Adipocyte (in vitro differentiated cells): ENCODE measurements around the gene SLC25A40.
"Not testable (repeated sequence)": the region's sequence is repeated elsewhere in the genome, so short reads cannot be mapped to it uniquely, and the experiment has no call there.

Experiments used
- DNase-seq: peaks from one replicate; pipeline ENCODE4 v3.0.0-alpha.2; 2015; ENCODE audit warnings: low read depth
- H3K27me3 ChIP-seq: replicated peaks from 2 replicates; pipeline ENCODE4 v1.7.0; 2013; ENCODE audit warnings: mild to moderate bottlenecking, low read length, moderate library complexity; ENCODE audit not compliant: control insufficient read depth, insufficient read depth
- H3K36me3 ChIP-seq: 2 replicates; pipeline ENCODE4 v1.7.0; 2013; ENCODE audit warnings: low read length, mild to moderate bottlenecking, moderate library complexity; ENCODE audit not compliant: control insufficient read depth, insufficient read depth, severe bottlenecking
- H3K4me1 ChIP-seq: 2 replicates; pipeline ENCODE4 v1.7.0; 2013; ENCODE audit warnings: mild to moderate bottlenecking, low read length, moderate library complexity; ENCODE audit not compliant: control insufficient read depth, insufficient read depth
- H3K4me3 ChIP-seq: 2 replicates; pipeline ENCODE4 v1.7.0; 2013; ENCODE audit warnings: mild to moderate bottlenecking, low read length, moderate library complexity
- H3K9ac ChIP-seq: 2 replicates; pipeline ENCODE4 v1.7.0; 2013; ENCODE audit warnings: mild to moderate bottlenecking, low read length, moderate library complexity
- H3K9me3 ChIP-seq: 2 replicates; pipeline ENCODE4 v1.7.0; 2013; ENCODE audit warnings: mild to moderate bottlenecking, low read length, moderate library complexity; ENCODE audit not compliant: control insufficient read depth

Gene SLC25A40

DNA sequence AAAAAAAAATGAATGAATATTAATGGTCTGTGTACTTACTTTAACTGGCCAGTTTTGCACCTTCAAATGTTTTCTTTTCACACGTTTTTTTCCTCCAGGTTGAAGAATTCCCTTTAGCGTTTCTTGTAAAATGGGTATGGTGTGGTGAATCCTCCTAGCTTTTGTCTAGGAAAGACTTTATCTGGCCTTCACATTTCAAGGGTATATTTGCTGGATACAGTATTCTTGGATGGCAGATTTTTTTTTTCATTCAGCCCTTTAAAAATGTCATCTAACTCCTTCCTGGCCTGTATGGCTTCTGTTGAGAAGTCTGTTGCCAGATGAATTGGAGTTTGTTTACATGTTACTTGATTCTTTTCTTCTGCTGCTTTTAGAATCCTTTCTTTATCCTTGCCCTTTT lies 10.1 kb downstream of the SLC25A40 start:
- no peak overlapping the region for H3K9ac ChIP-seq
- no peaks in the 10 kb centered on the region for H3K27me3 ChIP-seq
- DNase-seq = no peak
- no peak overlapping the region for H3K4me3 ChIP-seq
- no peaks in the 10 kb centered on the region for H3K4me1 ChIP-seq
- H3K9me3 ChIP-seq = peaks cover 13% of the 10 kb centered on the region
- H3K36me3 ChIP-seq = peaks cover 3% of the 10 kb centered on the region

DNA sequence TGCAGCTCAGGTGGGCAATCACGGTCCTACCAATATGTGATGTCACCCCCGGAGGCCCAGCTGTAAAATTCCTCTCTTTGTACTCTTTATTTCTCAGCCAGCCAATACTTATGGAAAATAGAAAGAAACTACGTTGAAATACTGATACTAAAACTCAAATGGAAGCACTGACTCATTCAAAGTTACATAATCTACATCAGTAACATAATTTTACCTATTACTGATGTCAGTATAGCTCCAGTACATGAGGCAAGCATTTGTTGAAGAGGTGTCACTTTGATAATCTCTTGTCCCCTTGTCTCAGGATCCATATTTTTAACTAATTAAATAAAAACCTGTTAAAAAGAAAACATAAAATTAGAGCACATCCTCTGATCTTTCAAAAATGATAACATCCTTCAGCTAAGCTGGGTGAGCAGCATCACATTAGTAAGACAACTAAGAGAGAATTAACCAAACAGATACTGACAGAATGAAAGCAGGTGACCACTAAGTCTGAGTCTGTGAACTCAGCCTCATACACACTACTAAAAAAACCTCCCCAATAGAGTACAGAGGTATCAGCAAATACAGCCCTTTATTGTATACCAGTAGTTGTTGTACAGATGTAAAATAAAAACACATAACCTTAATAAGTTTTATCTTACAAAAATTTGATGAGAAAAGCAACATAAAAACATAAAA lies 17.6 kb downstream of the SLC25A40 start:
- no peaks in the 10 kb centered on the region for H3K4me1 ChIP-seq
- peaks cover under 1% of the 10 kb centered on the region for H3K9me3 ChIP-seq
- no peak for DNase-seq
- peaks cover 35% of the 10 kb centered on the region for H3K36me3 ChIP-seq
- no peak overlapping the region for H3K4me3 ChIP-seq
- no peaks in the 10 kb centered on the region for H3K27me3 ChIP-seq
- H3K9ac ChIP-seq = no peak overlapping the region

DNA sequence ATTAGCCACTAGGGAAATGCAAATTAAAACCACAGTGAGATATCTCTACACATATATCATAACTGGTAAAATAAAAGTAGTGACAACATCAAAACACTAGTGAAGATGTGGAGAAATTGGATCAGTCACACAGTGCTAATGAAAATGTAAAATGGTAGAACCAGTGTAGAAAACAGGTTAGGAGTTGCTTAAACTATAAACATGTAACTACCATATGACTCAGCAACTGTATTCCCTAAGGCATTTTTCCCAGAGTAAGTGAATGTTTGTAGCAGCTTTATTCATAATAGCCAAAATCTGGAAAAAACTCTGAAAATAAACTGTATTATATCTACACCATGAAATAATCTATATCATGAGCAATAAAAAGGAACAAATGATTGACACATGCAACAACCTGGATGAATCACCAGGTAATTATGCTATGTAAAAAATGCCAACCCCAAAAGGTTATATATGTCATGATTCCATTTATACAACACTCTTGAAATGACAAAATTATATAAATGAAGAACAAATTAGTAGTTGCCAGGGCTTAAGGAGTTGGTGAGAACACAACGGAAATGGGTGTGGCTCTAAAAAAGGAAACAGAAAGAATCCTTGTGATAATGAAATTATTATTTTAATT lies 22.8 kb downstream of the SLC25A40 start:
- H3K4me1 ChIP-seq = no peaks in the 10 kb centered on the region
- no peaks in the 10 kb centered on the region for H3K27me3 ChIP-seq
- H3K9me3 ChIP-seq = peaks cover 12% of the 10 kb centered on the region
- DNase-seq = peak; percentile 15
- peaks cover 40% of the 10 kb centered on the region for H3K36me3 ChIP-seq
- H3K4me3 ChIP-seq = no peak overlapping the region
- no peak overlapping the region for H3K9ac ChIP-seq

DNA sequence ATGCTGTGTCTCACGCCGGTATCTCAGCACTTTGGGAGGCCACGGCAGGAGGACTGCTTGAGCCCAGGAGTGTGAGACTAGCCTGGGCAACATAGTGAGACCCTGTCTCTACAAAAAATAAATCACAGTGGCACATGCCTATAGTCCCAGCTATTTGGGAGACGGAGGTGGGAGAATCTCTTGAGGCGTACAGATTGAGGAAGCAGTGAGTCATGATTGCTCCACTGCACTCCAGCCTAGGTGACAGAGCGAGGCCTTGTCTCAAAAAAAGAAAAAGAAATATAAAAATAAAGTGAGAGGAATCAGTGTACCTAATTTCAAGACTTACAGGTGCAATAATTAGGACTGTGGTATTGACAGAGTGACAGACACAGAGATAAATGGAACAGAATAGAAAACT lies 23.9 kb downstream of the SLC25A40 start:
- Histone ChIP-seq H3K9me3 (peaks cover 12% of the 10 kb centered on the region), H3K27me3 (no peaks in the 10 kb centered on the region), H3K4me1 (no peaks in the 10 kb centered on the region), H3K36me3 (peaks cover 30% of the 10 kb centered on the region), H3K9ac (no peak overlapping the region), H3K4me3 (no peak overlapping the region)
- DNase-seq = no peak

DNA sequence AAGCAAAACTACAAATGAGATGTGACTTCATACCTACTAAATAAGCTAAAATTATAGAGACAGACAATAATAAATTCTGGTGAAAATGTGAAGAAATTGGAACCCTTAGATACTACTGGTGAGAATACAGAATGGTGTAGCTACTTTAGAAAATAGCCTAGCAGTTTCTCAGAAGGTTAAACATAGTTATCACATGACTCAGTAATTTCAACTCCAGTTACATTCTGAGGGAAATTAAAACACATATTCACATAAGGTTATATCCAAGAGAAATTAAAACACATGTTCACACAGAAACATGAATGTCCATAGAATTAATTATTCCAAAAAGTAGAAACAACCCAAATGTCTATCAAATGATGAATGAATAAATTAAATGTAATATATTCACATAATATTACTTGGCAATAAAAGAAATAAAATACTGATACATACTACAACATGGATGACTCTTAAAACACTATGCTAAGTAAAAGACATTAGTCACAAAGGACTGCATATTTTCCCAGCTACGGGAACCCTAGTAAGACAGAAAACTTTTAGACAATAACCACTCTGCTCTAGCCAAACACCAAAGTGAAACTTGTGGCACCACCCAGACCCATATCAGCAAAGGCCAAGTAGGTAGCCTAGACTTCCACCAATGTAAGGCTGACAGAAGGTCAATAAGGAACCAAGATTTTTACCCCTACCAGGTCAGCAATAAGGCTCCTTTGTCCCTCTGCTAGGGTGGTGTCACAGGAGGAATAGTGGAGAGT lies 25.1 kb downstream of the SLC25A40 start:
- peak; percentile 34 for DNase-seq
- no peak overlapping the region for H3K9ac ChIP-seq
- H3K36me3 ChIP-seq = peaks cover 29% of the 10 kb centered on the region
- no peak overlapping the region for H3K4me3 ChIP-seq
- no peaks in the 10 kb centered on the region for H3K4me1 ChIP-seq
- no peaks in the 10 kb centered on the region for H3K27me3 ChIP-seq
- peaks cover 12% of the 10 kb centered on the region for H3K9me3 ChIP-seq

DNA sequence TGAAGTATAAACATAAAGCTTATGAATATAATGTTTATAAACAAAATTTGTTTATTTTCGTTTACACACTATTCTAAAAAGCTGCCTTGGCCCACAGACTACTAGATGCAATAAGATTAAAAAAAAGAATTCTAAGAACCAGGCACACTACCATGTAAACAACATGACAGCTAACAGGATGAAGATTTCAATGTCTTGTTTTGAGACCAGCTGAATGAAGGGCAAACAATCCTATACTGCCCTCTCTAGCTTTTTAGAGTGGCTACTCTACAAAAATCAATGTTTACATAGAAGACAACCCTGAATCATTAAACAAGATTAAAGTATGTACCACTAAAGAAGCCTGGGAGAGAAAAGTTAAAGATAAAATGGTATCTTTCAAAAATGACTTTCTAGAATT lies 38.6 kb downstream of the SLC25A40 start:
- Histone ChIP-seq H3K27me3 (no peaks in the 10 kb centered on the region), H3K4me3 (no peak overlapping the region), H3K36me3 (peaks cover 5% of the 10 kb centered on the region), H3K9me3 (no peaks in the 10 kb centered on the region), H3K4me1 (no peaks in the 10 kb centered on the region), H3K9ac (no peak overlapping the region)
- no peak for DNase-seq

DNA sequence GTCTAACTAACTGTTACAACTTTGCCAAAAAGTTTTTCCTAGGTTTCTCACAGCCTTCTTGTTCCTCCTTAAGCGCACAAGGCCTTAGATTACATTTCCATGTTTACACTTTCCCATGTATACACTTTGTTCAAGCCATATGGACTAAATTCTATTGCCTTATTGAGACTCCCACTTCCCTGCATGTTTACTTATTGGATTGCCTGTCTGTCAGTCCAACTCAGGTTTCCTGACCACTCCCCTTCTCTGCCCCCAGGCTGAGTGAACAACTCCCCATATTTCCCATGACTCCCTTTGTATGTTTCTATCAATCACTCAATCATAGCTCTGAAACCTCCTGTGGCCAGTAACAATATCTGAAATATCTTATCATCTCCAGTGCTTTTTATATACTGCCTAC lies 43.0 kb downstream of the SLC25A40 start:
- H3K36me3 ChIP-seq = peaks cover 5% of the 10 kb centered on the region
- no peak overlapping the region for H3K9ac ChIP-seq
- no peaks in the 10 kb centered on the region for H3K9me3 ChIP-seq
- DNase-seq = no peak
- no peaks in the 10 kb centered on the region for H3K4me1 ChIP-seq
- no peaks in the 10 kb centered on the region for H3K27me3 ChIP-seq
- no peak overlapping the region for H3K4me3 ChIP-seq

DNA sequence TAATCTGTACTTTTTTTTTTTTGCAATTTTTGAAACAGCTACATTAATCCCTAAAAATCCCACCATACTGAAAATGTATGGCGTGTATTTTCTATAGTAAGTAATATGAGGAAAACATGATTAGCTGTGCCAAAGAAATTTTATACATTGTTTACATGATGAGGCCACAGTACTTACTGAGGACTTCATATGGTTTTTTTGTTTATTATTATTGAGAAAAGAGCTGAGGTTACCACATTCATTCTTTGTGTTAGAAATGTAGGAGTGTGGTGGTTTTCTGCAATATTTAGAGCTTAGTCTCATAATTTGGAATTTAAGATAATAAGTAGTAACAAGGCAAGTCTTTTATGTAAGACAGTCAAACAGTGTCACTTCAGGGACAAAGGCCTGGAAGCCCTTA lies 45.1 kb downstream of the SLC25A40 start:
- Histone ChIP-seq H3K4me3 (no peak overlapping the region), H3K9me3 (peaks cover under 1% of the 10 kb centered on the region), H3K4me1 (no peaks in the 10 kb centered on the region), H3K27me3 (no peaks in the 10 kb centered on the region), H3K36me3 (peaks cover 5% of the 10 kb centered on the region), H3K9ac (no peak overlapping the region)
- DNase-seq = peak; percentile 46

DNA sequence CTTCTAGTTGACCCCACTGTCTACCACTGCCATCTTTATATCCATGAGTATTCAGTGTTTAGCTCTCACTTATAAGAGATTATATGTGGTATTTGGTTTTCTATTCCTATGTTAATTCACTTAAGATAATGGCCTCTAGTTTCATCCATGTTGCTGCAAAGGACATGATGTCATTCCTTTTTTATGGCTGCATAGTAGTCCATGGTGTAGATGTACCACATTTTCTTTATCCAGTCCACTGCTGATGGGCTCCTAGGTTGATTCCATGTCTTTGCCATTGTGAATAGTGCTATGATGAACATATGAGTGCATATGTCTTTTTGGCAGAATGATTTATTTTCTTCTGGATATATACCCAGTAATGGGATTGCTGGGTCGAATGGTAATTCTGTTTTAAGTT lies 47.8 kb downstream of the SLC25A40 start:
- not testable (repeated sequence) for H3K9ac ChIP-seq, H3K36me3 ChIP-seq, H3K9me3 ChIP-seq, H3K27me3 ChIP-seq, H3K4me1 ChIP-seq, DNase-seq, H3K4me3 ChIP-seq

DNA sequence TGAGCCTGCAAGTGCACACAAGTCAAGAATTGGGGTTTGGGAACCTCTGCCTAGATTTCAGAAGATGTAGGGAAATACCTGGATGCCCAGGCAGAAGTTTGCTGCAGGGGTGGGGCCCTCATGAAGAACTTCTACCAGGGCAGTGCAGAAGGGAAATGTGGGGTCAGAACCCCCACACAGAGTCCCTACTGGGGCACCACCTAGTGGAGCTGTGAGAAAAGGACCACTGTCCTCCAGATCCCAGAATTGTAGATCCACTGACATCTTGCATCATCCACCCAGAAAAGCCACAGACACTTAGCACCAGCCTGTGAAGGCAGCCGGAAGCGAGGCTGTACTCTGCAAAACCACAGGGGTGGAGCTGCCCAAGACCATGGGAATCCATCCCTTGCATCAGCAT lies 50.8 kb downstream of the SLC25A40 start:
- H3K36me3 ChIP-seq, DNase-seq, H3K9ac ChIP-seq, H3K27me3 ChIP-seq, H3K4me1 ChIP-seq, H3K9me3 ChIP-seq, H3K4me3 ChIP-seq: not testable (repeated sequence)

DNA sequence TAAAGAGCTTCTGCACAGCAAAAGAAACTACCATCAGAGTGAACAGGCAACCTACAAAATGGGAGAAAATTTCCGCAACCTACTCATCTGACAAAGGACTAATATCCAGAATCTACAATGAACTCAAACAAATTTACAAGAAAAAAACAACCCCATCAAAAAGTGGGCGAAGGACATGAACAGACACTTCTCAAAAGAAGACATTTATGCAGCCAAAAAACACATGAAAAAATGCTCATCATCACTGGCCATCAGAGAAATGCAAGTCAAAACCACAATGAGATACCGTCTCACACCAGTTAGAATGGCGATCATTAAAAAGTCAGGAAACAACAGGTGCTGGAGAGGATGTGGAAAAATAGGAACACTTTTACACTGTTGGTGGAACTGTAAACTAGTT lies 54.1 kb downstream of the SLC25A40 start:
- not testable (repeated sequence) for H3K4me3 ChIP-seq, H3K27me3 ChIP-seq, DNase-seq, H3K36me3 ChIP-seq, H3K9ac ChIP-seq, H3K4me1 ChIP-seq, H3K9me3 ChIP-seq
